ENCODE data around the gene FKBP2.

FKBP2 gene

DNA sequence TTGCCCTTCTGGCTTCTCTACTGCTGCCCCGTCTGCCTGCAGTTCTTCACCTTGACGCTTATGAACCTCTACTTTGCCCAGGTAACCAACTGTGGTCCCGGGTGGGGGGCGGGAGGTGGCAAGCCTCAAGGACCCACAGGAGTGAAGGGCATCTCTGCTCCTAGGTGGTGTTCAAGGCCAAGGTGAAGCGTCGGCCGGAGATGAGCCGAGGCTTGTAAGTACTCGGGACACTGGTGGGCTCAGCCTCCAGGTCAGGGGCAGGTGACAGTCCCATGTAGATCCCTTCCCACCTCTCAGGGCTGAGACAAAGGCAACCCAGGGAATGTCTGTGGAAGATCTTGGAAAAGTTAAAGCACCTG, 45.9 kb downstream of the FKBP2 start:
- DNase-seq, result no peak

DNA sequence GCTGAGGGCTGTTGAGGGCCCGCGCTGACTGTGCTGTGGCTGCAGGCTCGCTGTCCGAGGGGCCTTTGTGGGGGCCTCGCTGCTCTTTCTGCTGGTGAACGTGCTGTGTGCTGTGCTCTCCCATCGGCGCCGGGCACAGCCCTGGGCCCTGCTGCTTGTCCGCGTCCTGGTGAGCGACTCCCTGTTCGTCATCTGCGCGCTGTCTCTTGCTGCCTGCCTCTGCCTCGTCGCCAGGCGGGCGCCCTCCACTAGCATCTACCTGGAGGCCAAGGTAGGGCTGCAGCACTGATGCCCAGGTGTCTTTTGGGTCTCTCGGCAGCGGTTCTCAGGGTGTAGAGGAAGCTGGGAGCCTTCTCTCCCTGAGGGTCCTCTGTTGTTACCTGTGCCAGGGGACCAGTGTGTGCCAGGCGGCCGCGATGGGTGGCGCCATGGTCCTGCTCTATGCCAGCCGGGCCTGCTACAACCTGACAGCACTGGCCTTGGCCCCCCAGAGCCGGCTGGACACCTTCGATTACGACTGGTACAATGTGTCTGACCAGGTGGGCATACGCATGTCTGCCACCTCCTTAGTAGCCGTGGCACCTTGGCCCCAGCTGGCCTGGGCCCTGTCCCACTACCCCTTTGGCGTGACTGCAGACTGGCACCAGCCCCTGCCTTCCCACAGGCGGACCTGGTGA, 46.9 kb downstream of the FKBP2 start:
- DNase-seq, result no peak

DNA sequence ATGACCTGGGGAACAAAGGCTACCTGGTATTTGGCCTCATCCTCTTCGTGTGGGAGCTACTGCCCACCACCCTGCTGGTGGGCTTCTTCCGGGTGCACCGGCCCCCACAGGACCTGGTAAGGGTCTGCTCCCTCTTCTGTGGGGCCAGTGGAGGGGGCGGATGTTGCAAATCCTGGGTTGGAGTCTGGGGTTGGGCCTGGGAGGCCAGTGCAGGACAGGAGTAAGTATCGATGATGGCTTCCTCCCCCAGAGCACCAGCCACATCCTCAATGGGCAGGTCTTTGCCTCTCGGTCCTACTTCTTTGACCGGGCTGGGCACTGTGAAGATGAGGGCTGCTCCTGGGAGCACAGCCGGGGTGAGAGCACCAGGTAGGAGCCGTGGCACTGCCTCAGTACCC, 47.5 kb downstream of the FKBP2 start:
- no peak for DNase-seq

DNA sequence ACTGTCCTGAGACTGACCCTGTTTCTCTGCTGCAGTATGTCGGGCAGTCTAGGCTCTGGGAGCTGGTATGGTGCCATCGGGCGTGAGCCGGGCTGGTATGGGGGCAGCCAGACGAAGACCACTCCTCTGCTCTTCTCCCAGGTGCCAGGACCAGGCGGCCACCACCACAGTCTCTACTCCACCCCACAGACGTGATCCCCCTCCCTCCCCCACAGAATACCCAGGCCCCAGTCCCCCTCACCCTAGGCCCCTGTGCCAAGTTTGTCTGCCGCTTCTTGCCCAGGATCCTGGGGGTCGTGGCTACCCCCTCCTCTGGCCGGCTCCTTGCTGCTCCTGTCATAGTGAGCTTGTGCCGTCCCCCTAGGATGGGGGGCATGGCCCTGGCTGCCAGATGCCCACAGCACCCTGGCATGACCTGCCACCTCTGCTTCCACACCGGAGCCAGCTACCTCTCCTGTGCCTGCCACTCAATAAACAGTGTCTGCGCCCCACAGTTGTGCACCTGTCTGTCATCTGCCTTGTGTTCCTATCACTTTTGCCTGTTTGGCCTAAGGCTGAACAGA, 48.2 kb downstream of the FKBP2 start:
- DNase-seq, result no peak

DNA sequence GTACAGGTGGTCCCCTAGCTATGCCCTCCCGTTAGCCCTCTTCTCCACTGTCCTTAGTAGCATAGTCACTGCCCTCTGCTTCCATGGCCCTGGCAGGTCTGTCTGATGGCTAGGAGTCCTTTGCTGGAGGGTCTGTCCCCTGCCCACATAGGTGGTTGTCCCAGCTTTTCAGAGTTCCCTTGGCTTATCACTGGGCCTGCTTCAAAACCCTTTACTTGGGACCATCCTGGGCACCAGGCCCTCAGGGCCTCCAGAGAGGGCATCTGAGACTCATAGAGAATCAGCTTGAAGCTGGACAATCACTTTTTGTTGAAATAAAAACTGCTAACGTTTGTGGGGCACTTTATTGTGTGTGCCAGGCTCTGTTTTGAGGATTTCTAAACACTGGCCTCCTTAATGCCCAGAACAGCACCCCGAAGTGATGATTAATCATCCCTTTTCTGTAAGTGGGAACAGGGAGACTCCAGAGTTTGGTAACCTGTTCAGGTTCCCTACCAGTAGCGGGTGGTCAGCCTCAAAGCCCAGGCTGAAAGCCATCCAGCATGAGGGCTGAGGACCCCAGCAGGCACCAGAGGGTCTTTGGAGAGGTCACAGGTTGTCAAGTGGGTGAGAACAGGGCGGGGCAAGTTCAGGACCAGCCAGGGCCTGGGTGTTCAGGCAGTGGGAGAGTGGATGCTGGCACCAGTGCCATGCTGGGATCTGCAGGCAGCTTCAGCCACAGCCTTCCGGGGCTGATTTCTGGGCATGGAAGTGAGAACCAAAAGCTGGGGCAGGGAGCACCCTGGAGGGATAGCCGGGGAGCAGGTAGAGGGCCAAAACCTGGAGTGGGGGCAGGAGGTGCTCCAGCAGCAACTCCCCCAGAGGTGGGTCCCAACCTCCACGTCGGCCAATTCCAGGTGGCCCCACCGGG, 49.7 kb downstream of the FKBP2 start:
- no peak for DNase-seq

DNA sequence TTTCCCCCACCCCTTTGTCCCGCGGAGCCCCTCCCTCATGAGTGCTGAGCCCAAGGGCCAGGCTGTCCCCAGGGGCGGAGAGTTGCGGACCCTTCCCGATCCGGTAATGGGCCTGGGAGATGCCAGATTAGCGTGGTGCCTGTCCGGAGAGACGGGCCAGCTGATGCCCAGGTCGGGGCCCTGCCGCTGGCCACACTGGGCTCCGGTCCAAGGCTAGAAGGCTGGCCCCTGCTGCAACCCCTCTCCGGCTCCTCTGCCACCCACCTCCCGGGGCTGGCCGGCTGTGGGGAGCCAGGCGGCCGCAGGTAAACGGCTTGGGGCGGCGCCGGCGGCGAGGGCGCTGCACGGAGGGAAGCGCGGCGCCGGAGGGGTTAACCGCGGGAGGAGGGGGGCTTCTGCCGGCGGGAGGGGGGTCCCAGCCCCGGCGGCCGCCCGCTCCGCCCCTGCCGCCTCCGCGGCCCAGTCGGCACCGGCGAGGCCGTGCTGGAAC, 50.4 kb downstream of the FKBP2 start, which contains the start of gene KCNK4:
KCNK4 (plus strand) TSS at position 41 of the 490 bp plus-strand sequence. CDS start 1,717 bp downstream, outside the sequence.
- no peak for DNase-seq

DNA sequence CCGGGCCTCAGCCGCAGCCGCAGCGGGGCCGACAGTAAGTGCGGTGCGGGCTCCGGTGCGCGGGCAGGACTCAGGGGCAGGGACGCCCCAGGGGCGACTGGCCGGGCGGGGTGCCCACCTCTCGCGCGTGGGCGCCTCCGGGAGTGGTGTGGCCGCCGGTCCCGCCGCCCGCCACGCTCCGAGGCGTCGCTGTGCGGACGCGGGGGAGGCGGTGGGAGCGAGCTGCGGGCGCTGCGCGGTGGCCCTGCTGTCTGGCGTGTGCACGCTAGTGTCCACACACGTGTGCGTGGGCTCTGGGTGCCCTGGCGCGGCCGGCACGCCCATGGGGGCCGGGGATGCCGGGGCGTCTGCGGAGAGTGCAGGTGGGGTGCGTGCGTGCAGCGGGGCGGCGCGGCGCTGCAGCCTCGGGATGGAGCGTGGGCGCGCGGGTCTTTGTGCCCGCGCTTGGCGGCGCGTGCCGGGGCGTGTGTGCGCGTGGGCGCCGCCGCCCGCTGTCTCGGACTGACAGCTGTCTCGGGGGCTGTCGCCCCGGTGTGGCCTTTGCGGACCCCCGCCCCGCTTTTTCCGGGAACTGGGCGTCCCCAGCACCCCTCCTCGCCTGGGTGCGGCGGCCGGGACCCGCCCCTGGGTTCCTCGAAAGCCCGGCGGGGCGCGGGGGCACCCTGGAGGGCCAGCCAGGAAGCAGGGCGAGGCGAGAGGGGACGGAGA, 51.0 kb downstream of the FKBP2 start:
- DNase-seq, result no peak

DNA sequence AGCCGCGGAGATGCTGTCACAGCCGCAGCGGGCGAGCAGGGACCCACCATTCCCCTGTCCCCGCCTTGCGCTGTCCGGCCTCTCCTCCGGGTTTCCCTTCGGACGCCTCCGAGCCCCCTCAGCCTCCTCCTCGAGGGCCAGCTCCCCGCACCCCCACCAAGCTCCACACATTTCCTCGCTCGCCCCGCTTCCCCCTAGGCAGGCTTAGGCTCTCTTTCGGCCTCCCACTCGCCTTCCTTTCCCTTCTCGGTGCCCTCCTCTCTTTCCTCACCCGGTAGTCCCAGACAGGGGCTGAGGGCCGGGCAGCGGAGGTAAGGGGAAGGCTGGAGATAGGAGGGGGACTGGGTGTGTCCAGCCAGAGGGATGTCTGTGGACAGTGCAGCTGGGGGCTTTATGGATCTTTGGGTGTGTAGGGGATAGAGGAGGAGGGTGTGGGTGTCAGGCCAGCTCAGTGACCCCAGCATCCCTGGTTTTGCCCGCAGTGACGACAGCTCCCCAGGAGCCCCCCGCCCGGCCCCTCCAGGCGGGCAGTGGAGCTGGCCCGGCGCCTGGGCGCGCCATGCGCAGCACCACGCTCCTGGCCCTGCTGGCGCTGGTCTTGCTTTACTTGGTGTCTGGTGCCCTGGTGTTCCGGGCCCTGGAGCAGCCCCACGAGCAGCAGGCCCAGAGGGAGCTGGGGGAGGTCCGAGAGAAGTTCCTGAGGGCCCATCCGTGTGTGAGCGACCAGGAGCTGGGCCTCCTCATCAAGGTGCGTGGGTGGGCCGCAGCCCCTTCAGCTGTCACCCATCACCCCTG, 51.8 kb downstream of the FKBP2 start:
- no peak for DNase-seq

Measured in stimulated activated CD8-positive, alpha-beta memory T cell treated with anti-CD3 and anti-CD28 coated beads, Interleukin-4, amount 100 ng/mL, for 48 hours (primary cell).